Tongue (tissue), 3 donors: Measurements from ENCODE around the gene UBXN7. TPM values are rescaled to one million over a fixed set of nuclear protein-coding genes. Genes with fewer than 3 reads are reported as not detected.
"Not testable (repeated sequence)": the region's sequence is repeated elsewhere in the genome, so short reads cannot be mapped to it uniquely, and the experiment has no call there.

Source experiments
- DNase-seq: peaks from one replicate; pipeline ENCODE4 v3.0.0-alpha.2; 2015
- small RNA-seq: library from RNA; depleted of rRNA; stranded (forward); fragments of <200 nt; gene quantifications from one replicate; pipeline ENCODE3, GENCODE V24; 2014; ENCODE audit warnings: low replicate concordance
- total RNA-seq: library from RNA; depleted of rRNA; stranded (reverse); fragments of >200 nt; gene quantifications from one replicate; pipeline ENCODE4 v1.2.3, GENCODE V29; 2014

The UBXN7 gene
- total RNA-seq, 1 donor from 2014 or later = 26.1 TPM

GRCh38 chr3:196316799-196317686 lies 115.2 kb downstream of the UBXN7 start:
- not testable (repeated sequence) for DNase-seq

GRCh38 chr3:196315821-196316220 lies 116.4 kb downstream of the UBXN7 start:
- no peak for DNase-seq

GRCh38 chr3:196314597-196314996 lies 117.6 kb downstream of the UBXN7 start:
- DNase-seq = no peak

GRCh38 chr3:196314086-196314485 lies 118.1 kb downstream of the UBXN7 start:
- DNase-seq = not testable (repeated sequence)

- DNase-seq = not testable (repeated sequence)
These were observed 129.3 kb downstream of the UBXN7 start for GRCh38 chr3:196302960-196303359.

GRCh38 chr3:196302551-196302950 lies 129.7 kb downstream of the UBXN7 start:
- not testable (repeated sequence) for DNase-seq

GRCh38 chr3:196298521-196298920 lies 133.7 kb downstream of the UBXN7 start:
- no peak for DNase-seq

Small RNAs within 50 kb of the gene (small RNA-seq; reads per million reads assigned to genes)
- gene AC069257.2 = not detected
- not detected for gene AC083822.1
- gene AC117490.1 = not detected
- not detected for gene RN7SL434P
- not detected for gene RN7SL738P
- not detected for gene RNU6-1279P
- not detected for gene RNU6-910P

Other genes starting within 250 kb of the UBXN7 start
- gene ZDHHC19, start 221.0 kb downstream of the UBXN7 start, total RNA-seq = not detected
- gene SLC51A, start 215.9 kb downstream of the UBXN7 start, total RNA-seq = not detected
- 65.0 TPM for gene PCYT1A, start 144.7 kb downstream of the UBXN7 start, total RNA-seq
- gene DYNLT2B, start 114.2 kb downstream of the UBXN7 start, total RNA-seq = 1.8 TPM
- gene TM4SF19, start 94.0 kb downstream of the UBXN7 start, total RNA-seq = not detected
- gene RNF168, start 71.3 kb upstream of the UBXN7 start, total RNA-seq = 18.8 TPM
- 19.6 TPM for gene SMCO1, start 82.9 kb upstream of the UBXN7 start, total RNA-seq
- gene WDR53, start 136.1 kb upstream of the UBXN7 start, total RNA-seq = 6.2 TPM
- gene FBXO45, start 136.2 kb upstream of the UBXN7 start, total RNA-seq = 16.0 TPM
- 3.9 TPM for gene NRROS, start 207.3 kb upstream of the UBXN7 start, total RNA-seq